ENCODE results near the gene ERC1. TPM values are rescaled to one million over a fixed set of nuclear protein-coding genes. Genes with fewer than 3 reads are reported as not detected.

The ERC1 gene
- total and polyA plus RNA-seq, 2 of the 4 experiments (the other 2 are of a cell fraction) = 11.6 to 25.6 TPM

GRCh38 chr12:1130571-1130970 lies 139.5 kb downstream of the ERC1 start:
- no peak overlapping the region for H3K4me2 ChIP-seq (ENCODE audit: low read depth, low read length)
- H3K9me1 ChIP-seq (ENCODE audit: insufficient read depth, low read length) = no peaks in the 10 kb centered on the region
- H4K5ac ChIP-seq (ENCODE audit: low read depth, low read length) = no peak overlapping the region
- H2AK5ac ChIP-seq (ENCODE audit: low read depth, low read length) = 0 out of 2 replicates have a peak overlapping the region, but pooled peaks have one; percentile 12
- peaks cover 6 to 14% of the 10 kb centered on the region in 2 experiments; a peak in 3 of 4 replicates for H3K79me1 ChIP-seq (ENCODE audit: low read depth in 1 of 2, low read length in 2 of 2)
- H3K27ac ChIP-seq (ENCODE audit: insufficient read depth, low read length) = no peak overlapping the region
- H2BK15ac ChIP-seq (ENCODE audit: low read depth, low read length) = no peak overlapping the region
- intact Hi-C loops (cut with micrococcal nuclease) (no loop called here), in situ Hi-C loops (cut with MboI; ENCODE audit: low sequenced_read_pairs) (no loop called here), dilution Hi-C loops (cut with HindIII; ENCODE audit: low sequenced_read_pairs, unreplicated experiment) (no loop called here)
- H3K4ac ChIP-seq (ENCODE audit: low read depth, low read length) = no peak overlapping the region
- H4K8ac ChIP-seq (ENCODE audit: low read depth in 2 of 2, low read length in 2 of 2) = no peak overlapping the region
- TF ChIP-seq MXI1 (IDR thresholded peaks at IDR 0.05; ENCODE audit: borderline replicate concordance, low read depth, low read length) (no peak), NFE2L2 (IDR thresholded peaks at IDR 0.05; ENCODE audit: low read depth, low read length) (no peak), RAD21 (IDR thresholded peaks at IDR 0.05; ENCODE audit: low read length) (no peak), BHLHE40 (IDR thresholded peaks at IDR 0.05; ENCODE audit: low read depth, low read length) (no peak), RCOR1 (IDR thresholded peaks at IDR 0.05; ENCODE audit: insufficient replicate concordance, low read length) (no peak), FOS (IDR thresholded peaks at IDR 0.05; ENCODE audit: low read depth, low read length) (no peak), CHD1 (IDR thresholded peaks at IDR 0.05; ENCODE audit: low read depth, low read length) (no peak), USF2 (IDR thresholded peaks at IDR 0.05; ENCODE audit: low read depth, low read length) (no peak), CTCF (conservative IDR thresholded peaks at IDR 0.05; ENCODE audit: low read depth, low read length) (no peak), SMC3 (IDR thresholded peaks at IDR 0.05; ENCODE audit: low read depth, low read length) (no peak), CEBPB (IDR thresholded peaks at IDR 0.05; ENCODE audit: low read depth, low read length) (no peak), MAZ (IDR thresholded peaks at IDR 0.05; ENCODE audit: borderline replicate concordance, low read depth, low read length) (no peak), MAFK (IDR thresholded peaks at IDR 0.05; ENCODE audit: low read depth, low read length) (no peak), ELK1 (IDR thresholded peaks at IDR 0.05; ENCODE audit: borderline replicate concordance, low read depth, low read length) (no peak), RFX5 (IDR thresholded peaks at IDR 0.05; ENCODE audit: low read depth, low read length) (no peak)
- no peak overlapping the region for H2BK20ac ChIP-seq (ENCODE audit: low read depth, low read length)
- POLR2A ChIA-PET (ENCODE audit: unreplicated experiment) = no interaction called here
- no peak overlapping the region for H2AFZ ChIP-seq (replicated peaks; ENCODE audit: low read length, poor library complexity)
- H3K4me3 ChIP-seq (ENCODE audit: insufficient read depth, low read depth, low read length) = no peak overlapping the region
- no peaks in the 10 kb centered on the region for H4K20me1 ChIP-seq (ENCODE audit: insufficient read depth, low read length)
- ATAC-seq (ENCODE audit: low read depth) (no peak), DNase-seq (no peak)
- WGBS, 2 experiments (ENCODE audit: extremely low coverage in 2 of 2, insufficient read length in 1 of 2) = 86% methylated on average over 1 of the region's 4 CpGs; no CpG with 5 or more reads in 1 of the 2 experiments
- H2BK5ac ChIP-seq (ENCODE audit: low read depth, low read length, poor library complexity, severe bottlenecking) = no peak overlapping the region
- no peak overlapping the region for H4K91ac ChIP-seq (ENCODE audit: insufficient read depth, low read depth, low read length)
- BruUV-seq (replicated peaks) = no TSS peak
- H3K23ac ChIP-seq (ENCODE audit: low read depth, low read length) = no peak overlapping the region
- no peak overlapping the region for H3K56ac ChIP-seq (ENCODE audit: extremely low read depth, insufficient read depth, low read length)
- H3K4me1 ChIP-seq (ENCODE audit: control insufficient read depth, insufficient read depth, low read length) = no peaks in the 10 kb centered on the region
- no peak overlapping the region for H3K9ac ChIP-seq (ENCODE audit: low read depth, low read length)
- no peak overlapping the region for H2AK9ac ChIP-seq (replicated peaks; ENCODE audit: low read depth, low read length, poor library complexity)
- H3K9me3 ChIP-seq (ENCODE audit: control insufficient read depth, insufficient read depth, low read length) = no peaks in the 10 kb centered on the region
- CTCF ChIA-PET = interaction anchor here (0.6 to 1.9 kb wide), 2 partner anchors 12 to 447 kb away, joined by 3 to 9 read pairs; no protein-coding TSS in a partner anchor
- peaks cover 4% of the 10 kb centered on the region; the same call in 1 of the 2 replicates for H3K36me3 ChIP-seq (ENCODE audit: control insufficient read depth, insufficient read depth, low read length)
- H3K14ac ChIP-seq (replicated peaks; ENCODE audit: low read depth, low read length) = no peak overlapping the region
- no peak overlapping the region for H2BK120ac ChIP-seq (ENCODE audit: low read depth, low read length)
- H3K18ac ChIP-seq (ENCODE audit: low read depth, low read length) = no peak overlapping the region
- H3K27me3 ChIP-seq (ENCODE audit: control insufficient read depth, insufficient read depth, low read length) = no peaks in the 10 kb centered on the region
